ENCODE results near the gene NCL.
"Not testable (repeated sequence)": the region's sequence is repeated elsewhere in the genome, so short reads cannot be mapped to it uniquely, and the experiment has no call there.

NCL gene

DNA sequence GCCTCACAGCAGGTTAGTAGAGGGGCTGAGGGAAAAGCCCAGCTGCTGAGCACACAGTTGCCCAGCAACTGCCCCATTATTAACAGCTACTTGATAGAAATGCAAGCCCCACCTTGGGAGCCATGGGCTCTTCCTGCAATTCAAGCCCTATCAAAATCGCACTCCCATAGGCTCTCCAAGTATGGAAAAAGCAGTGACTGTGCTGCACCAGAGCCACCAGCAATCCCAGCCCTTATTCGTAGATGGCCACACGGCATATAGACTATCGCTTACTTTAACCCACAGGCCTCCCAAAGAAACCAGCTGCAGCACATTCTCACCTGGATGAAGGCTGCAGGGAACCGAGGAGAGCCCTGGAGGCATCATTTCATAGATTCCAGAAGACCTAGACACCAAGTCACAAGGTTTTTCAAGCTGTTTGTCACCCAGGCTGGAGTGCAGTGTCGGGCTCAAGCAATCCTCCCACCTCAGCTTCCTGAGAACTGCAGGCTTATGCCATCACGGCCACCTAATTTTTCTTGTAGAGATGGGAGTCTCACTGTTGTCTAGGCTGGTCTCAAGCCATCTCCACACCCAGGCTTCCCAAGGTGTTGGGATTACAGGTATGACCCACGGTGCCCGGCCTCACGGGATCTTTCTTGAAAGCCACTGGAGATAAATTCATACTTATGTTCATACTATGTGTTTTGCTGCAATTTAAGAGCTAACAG, 11.3 kb downstream of the NCL start:
- no peak overlapping the region for H3K27ac ChIP-seq
- TF ChIP-seq ZFX (IDR thresholded peaks at IDR 0.05), result no peak
- TF ChIP-seq, protein P1, sequence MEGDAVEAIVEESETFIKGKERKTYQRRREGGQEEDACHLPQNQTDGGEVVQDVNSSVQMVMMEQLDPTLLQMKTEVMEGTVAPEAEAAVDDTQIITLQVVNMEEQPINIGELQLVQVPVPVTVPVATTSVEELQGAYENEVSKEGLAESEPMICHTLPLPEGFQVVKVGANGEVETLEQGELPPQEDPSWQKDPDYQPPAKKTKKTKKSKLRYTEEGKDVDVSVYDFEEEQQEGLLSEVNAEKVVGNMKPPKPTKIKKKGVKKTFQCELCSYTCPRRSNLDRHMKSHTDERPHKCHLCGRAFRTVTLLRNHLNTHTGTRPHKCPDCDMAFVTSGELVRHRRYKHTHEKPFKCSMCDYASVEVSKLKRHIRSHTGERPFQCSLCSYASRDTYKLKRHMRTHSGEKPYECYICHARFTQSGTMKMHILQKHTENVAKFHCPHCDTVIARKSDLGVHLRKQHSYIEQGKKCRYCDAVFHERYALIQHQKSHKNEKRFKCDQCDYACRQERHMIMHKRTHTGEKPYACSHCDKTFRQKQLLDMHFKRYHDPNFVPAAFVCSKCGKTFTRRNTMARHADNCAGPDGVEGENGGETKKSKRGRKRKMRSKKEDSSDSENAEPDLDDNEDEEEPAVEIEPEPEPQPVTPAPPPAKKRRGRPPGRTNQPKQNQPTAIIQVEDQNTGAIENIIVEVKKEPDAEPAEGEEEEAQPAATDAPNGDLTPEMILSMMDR (conservative IDR thresholded peaks at IDR 0.05), result no peak

DNA sequence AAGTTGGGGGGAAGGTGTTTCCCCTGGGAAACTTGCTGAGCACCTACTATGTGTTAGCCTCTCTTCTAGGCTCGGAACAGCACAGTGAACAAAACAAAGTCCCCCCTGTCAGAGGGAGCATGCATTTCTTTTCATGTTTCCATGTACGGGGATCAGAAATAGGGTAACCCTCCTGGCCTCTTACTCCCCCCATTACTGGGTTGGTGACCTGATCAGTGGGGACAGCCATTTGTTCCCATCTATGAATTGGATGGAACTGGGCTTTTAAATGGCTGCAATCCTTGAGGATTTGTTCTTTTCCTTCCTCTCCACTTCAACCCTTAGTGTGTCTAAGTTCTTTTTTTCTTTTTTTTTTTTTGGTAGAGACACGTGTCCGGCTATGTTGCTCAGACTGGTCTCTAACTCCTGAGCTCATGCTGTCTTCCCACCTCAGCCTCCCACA, 13.7 kb downstream of the NCL start:
- TF ChIP-seq, protein P1 (conservative IDR thresholded peaks at IDR 0.05), result no peak
- TF ChIP-seq ZFX (IDR thresholded peaks at IDR 0.05), result no peak
- H3K27ac ChIP-seq, result no peak overlapping the region

DNA sequence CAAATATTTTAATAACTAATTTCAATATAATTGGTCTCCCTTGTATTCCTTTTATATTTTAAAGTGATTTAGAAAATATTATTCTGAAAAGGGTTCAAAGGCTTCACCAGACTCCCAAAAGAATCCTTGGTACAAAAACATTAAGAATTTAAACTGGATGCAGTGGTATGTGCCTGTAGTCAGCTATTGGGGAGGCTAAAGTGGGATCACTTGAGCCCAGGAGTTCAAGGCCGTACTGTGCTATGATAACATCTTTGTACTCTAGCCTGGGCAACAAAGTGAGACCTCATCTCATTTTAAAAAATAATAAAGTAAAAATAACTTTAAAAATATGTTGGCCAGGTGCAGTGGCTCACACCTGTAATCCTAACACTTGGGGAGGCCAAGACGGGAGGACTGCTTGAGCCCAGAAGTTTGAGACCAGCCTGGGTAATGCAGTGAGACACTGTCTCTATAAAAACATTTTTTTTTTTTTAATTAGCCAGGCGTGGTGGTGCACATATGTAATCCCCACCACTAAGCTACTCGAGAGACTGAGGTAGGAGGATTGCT, 14.7 kb downstream of the NCL start:
- H3K27ac ChIP-seq, result no peak overlapping the region
- no peak for TF ChIP-seq ZFX (IDR thresholded peaks at IDR 0.05)
- TF ChIP-seq, protein P1 (conservative IDR thresholded peaks at IDR 0.05), result no peak

DNA sequence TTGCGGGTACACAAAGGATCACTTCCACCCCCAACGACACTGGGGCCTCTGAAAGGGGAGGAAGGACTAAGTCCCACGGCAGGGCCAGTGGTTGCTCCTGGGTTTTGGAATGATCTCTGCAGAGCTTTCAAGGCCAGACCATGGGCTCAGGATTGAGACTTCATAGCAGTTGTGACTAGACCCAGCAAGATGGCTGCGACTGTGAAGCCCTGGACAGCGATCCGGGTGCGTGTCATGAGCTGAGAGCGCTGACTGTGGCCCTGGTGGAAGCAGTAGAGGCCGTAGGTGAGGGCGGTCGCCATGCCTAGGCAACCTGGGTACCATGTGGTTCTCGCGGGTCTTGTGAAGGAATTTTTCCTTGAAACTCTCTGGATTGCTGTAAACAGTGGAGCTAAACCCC, 27.3 kb downstream of the NCL start:
- no peak for TF ChIP-seq ZFX (IDR thresholded peaks at IDR 0.05)
- TF ChIP-seq, protein P1 (conservative IDR thresholded peaks at IDR 0.05), result no peak
- no peak overlapping the region for H3K27ac ChIP-seq

DNA sequence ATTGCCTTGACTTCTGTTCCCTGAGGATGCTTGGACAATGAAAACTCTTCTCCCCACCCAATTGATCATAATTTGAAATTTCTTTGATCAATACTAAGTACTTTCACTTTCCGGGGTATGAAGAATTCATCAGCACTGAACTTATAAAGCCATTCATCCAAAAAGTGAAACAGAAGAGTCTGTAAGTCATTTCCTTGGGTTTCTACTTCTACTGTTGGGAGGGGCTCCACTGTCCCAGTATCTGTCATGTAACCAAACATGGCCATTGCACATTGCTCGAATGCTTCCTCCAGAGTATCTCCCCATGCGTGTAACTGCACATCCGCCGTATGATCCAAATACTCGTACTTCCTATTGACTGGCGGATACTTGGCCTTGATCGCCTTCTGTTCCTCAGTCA, 30.3 kb downstream of the NCL start:
- TF ChIP-seq, protein P1 (conservative IDR thresholded peaks at IDR 0.05), result no peak
- TF ChIP-seq ZFX (IDR thresholded peaks at IDR 0.05), result no peak
- H3K27ac ChIP-seq, result no peak overlapping the region

DNA sequence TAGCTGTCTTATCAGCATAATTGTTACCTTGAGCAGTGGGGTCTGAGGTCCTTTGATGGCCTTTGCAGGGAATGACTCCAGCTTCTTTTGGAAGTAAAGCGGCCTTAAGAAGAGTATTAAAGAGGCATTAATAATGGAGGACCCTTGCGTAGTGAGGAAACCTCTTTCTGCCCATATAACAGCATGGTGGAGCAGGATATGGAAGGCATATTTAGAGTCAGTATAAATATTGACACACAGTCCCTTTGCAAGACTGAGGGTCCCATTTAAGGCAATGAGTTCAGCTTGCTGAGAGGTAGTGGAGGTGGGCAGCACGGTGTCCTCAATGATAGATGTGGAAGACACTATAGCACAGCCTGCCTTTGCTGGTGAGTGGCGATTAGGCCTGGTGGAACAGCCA, 32.7 kb downstream of the NCL start:
- no peak overlapping the region for H3K27ac ChIP-seq
- TF ChIP-seq, protein P1 (conservative IDR thresholded peaks at IDR 0.05), result no peak
- TF ChIP-seq ZFX (IDR thresholded peaks at IDR 0.05), result no peak

DNA sequence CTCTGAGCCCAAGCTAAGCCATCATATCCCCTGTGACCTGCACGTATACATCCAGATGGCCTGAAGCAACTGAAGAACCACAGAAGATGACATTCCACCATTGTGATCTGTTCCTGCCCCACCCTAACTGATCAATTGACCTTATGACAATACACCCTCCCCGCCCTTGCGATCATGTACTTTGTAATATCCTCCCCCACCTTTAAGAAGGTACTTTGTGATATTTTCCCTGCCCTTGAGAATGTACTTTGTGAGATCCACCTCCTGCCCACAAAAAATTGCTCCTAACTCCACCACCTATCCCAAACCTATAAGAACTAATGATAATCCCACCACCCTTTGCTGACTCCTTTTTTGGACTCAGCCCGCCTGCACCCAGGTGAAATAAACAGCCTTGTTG, 33.8 kb downstream of the NCL start:
- H3K27ac ChIP-seq, result not testable (repeated sequence)

DNA sequence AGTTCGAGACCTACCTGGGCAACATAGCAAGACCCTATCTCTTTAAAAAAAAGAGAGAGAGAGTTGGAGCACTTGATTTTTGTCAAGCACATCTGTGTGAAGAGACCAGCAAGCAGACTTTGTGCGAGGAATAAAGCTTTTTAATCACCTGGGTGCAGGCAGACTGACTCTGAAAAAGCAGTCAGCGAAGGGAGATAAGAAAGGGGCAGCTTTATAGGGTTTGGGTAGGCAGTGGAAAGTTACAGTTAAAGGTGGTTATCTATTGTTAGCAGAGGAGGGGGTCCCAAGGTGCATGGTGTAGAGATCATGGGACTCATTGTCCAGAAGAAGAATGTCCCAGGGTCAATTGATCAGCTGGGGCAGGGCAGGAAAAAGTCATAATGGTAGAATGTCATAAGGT, 34.4 kb downstream of the NCL start:
- no peak overlapping the region for H3K27ac ChIP-seq
- no peak for TF ChIP-seq ZFX (IDR thresholded peaks at IDR 0.05)
- TF ChIP-seq, protein P1 (conservative IDR thresholded peaks at IDR 0.05), result no peak

Measured in C4-2B (cell line).